IMR-90 (cell line): ENCODE data around the gene RPS3. TPM values are rescaled to one million over a fixed set of nuclear protein-coding genes. Genes with fewer than 3 reads are reported as not detected.

Source experiments
- ATAC-seq: fragments of 200-7000 bp; cut with Tn5 transposase; 2 replicates; pipeline ENCODE4 v1.9.1; 2020; ENCODE audit warnings: low read depth, mild to moderate bottlenecking, moderate library complexity
- BruUV-seq: library from RNA; stranded (reverse); fragments of 400-500 nt; replicated peaks from 2 replicates; lab custom pipeline; 2021; lab: Mats Ljungman, UMichigan
- CTCF ChIA-PET: fragments of 300-600 bp; formaldehyde crosslinking; extraction: SDS; loops from one replicate; lab custom pipeline; 2021; ENCODE audit warnings: antibody characterized with exemption; lab: Yijun Ruan, JAX
- POLR2A ChIA-PET: fragments of 300-600 bp; sonication (Branson Sonifier 250); formaldehyde crosslinking; loops from one replicate; lab custom pipeline; 2022; ENCODE audit warnings: antibody characterized with exemption; ENCODE audit not compliant: unreplicated experiment; lab: Charles Lee
- DNase-seq: peaks from one replicate; pipeline ENCODE4 v3.0.0; 2013
- H2AFZ ChIP-seq: replicated peaks from 2 replicates; pipeline ENCODE3; 2013; ENCODE audit warnings: low read length, mild to moderate bottlenecking; ENCODE audit not compliant: poor library complexity
- H2AK5ac ChIP-seq: 2 replicates; pipeline ENCODE4 v1.6.1; 2013; ENCODE audit warnings: low read depth, low read length, inconsistent platforms
- H2AK9ac ChIP-seq: replicated peaks from 2 replicates; pipeline ENCODE3; 2013; ENCODE audit warnings: mild to moderate bottlenecking, low read depth, low read length, moderate library complexity; ENCODE audit not compliant: poor library complexity
- H2BK120ac ChIP-seq: 2 replicates; pipeline ENCODE4 v1.6.1; 2013; ENCODE audit warnings: low read depth, low read length, inconsistent platforms
- H2BK15ac ChIP-seq: 3 replicates; pipeline ENCODE4 v1.6.1; 2013; ENCODE audit warnings: low read depth, low read length, inconsistent platforms
- H2BK20ac ChIP-seq: 2 replicates; pipeline ENCODE4 v1.6.1; 2013; ENCODE audit warnings: low read depth, mild to moderate bottlenecking, inconsistent platforms, low read length, moderate library complexity
- H2BK5ac ChIP-seq: 2 replicates; pipeline ENCODE4 v1.6.1; 2013; ENCODE audit warnings: mild to moderate bottlenecking, low read depth, low read length, inconsistent platforms; ENCODE audit not compliant: poor library complexity, severe bottlenecking
- H3K14ac ChIP-seq: replicated peaks from 2 replicates; pipeline ENCODE4 v1.6.1; 2013; ENCODE audit warnings: low read depth, low read length, inconsistent platforms
- H3K18ac ChIP-seq: 2 replicates; pipeline ENCODE4 v1.6.1; 2013; ENCODE audit warnings: low read depth, low read length, control low read depth
- H3K23ac ChIP-seq: 2 replicates; pipeline ENCODE4 v1.6.1; 2013; ENCODE audit warnings: low read depth, low read length, inconsistent platforms
- H3K27ac ChIP-seq: 2 replicates; pipeline ENCODE4 v1.5.1; 2013; ENCODE audit warnings: mild to moderate bottlenecking, control low read depth, low read length; ENCODE audit not compliant: insufficient read depth
- H3K27me3 ChIP-seq: 2 replicates; pipeline ENCODE4 v1.6.1; 2013; ENCODE audit warnings: low read length; ENCODE audit not compliant: control insufficient read depth, insufficient read depth
- H3K36me3 ChIP-seq: 2 replicates; pipeline ENCODE4 v1.6.1; 2013; ENCODE audit warnings: low read length, mixed read lengths; ENCODE audit not compliant: control insufficient read depth, insufficient read depth
- H3K4ac ChIP-seq: 2 replicates; pipeline ENCODE4 v1.6.1; 2013; ENCODE audit warnings: low read depth, low read length, inconsistent platforms
- H3K4me1 ChIP-seq: 2 replicates; pipeline ENCODE4 v1.6.1; 2013; ENCODE audit warnings: low read length, mixed read lengths; ENCODE audit not compliant: control insufficient read depth, insufficient read depth
- H3K4me2 ChIP-seq: 2 replicates; pipeline ENCODE4 v1.6.1; 2013; ENCODE audit warnings: low read depth, mild to moderate bottlenecking, control low read depth, low read length, moderate library complexity
- H3K4me3 ChIP-seq: 2 replicates; pipeline ENCODE4 v1.5.1; 2013; ENCODE audit warnings: low read depth, mild to moderate bottlenecking, control low read depth, low read length, moderate library complexity; ENCODE audit not compliant: insufficient read depth
- H3K56ac ChIP-seq: 2 replicates; pipeline ENCODE4 v1.6.1; 2013; ENCODE audit warnings: low read length, inconsistent platforms; ENCODE audit not compliant: insufficient read depth; ENCODE audit errors: extremely low read depth
- H3K79me1 ChIP-seq, 2 experiments: 2 replicates each; pipeline ENCODE4 v1.6.1; 2013; ENCODE audit warnings: low read length in 2 of 2, inconsistent platforms in 1 of 2, low read depth in 1 of 2
- H3K9ac ChIP-seq: 2 replicates; pipeline ENCODE4 v1.6.1; 2013; ENCODE audit warnings: low read depth, low read length, control low read depth
- H3K9me1 ChIP-seq: 2 replicates; pipeline ENCODE4 v1.6.1; 2013; ENCODE audit warnings: low read length, inconsistent platforms; ENCODE audit not compliant: insufficient read depth
- H3K9me3 ChIP-seq: 2 replicates; pipeline ENCODE4 v1.6.1; 2013; ENCODE audit warnings: low read length; ENCODE audit not compliant: control insufficient read depth, insufficient read depth
- H4K20me1 ChIP-seq: 2 replicates; pipeline ENCODE4 v1.6.1; 2013; ENCODE audit warnings: low read length, inconsistent platforms; ENCODE audit not compliant: insufficient read depth
- H4K5ac ChIP-seq: 2 replicates; pipeline ENCODE4 v1.6.1; 2013; ENCODE audit warnings: mild to moderate bottlenecking, low read depth, low read length, control low read depth
- H4K8ac ChIP-seq, 2 experiments: 2 replicates each; pipeline ENCODE4 v1.6.1; 2013; ENCODE audit warnings: low read depth in 2 of 2, low read length in 2 of 2, control low read depth in 1 of 2, inconsistent platforms in 1 of 2
- H4K91ac ChIP-seq: 2 replicates; pipeline ENCODE4 v1.6.1; 2013; ENCODE audit warnings: low read depth, low read length, inconsistent platforms; ENCODE audit not compliant: insufficient read depth
- CEBPB ChIP-seq: IDR thresholded peaks from 2 replicates; pipeline ENCODE4 v1.6.1; 2012; ENCODE audit warnings: low read depth, low read length, improper control_type of control experiment
- CHD1 ChIP-seq: IDR thresholded peaks from 2 replicates; pipeline ENCODE4 v1.6.1; 2012; ENCODE audit warnings: low read depth, low read length, improper control_type of control experiment
- FOS ChIP-seq: fragments of 150-350 bp; IDR thresholded peaks from 2 replicates; pipeline ENCODE4 v1.6.1; 2016; ENCODE audit warnings: low read depth, low read length
- MAFK ChIP-seq: IDR thresholded peaks from 2 replicates; pipeline ENCODE4 v1.6.1; 2012; ENCODE audit warnings: low read depth, low read length, improper control_type of control experiment
- MAZ ChIP-seq: IDR thresholded peaks from 2 replicates; pipeline ENCODE4 v1.6.1; 2012; ENCODE audit warnings: low read depth, mild to moderate bottlenecking, low read length, improper control_type of control experiment, moderate library complexity, borderline replicate concordance
- MXI1 ChIP-seq: IDR thresholded peaks from 2 replicates; pipeline ENCODE4 v1.6.1; 2012; ENCODE audit warnings: low read depth, mild to moderate bottlenecking, low read length, moderate library complexity, borderline replicate concordance
- NFE2L2 ChIP-seq: fragments of 150-350 bp; IDR thresholded peaks from 2 replicates; pipeline ENCODE4 v1.6.1; 2016; ENCODE audit warnings: low read depth, mild to moderate bottlenecking, low read length
- POLR2A ChIP-seq: IDR thresholded peaks from 2 replicates; pipeline ENCODE4 v1.6.1; 2012; ENCODE audit warnings: mild to moderate bottlenecking, low read depth, low read length
- RAD21 ChIP-seq: IDR thresholded peaks from 2 replicates; pipeline ENCODE4 v1.6.1; 2012; ENCODE audit warnings: low read length, improper control_type of control experiment
- RCOR1 ChIP-seq: IDR thresholded peaks from 2 replicates; pipeline ENCODE4 v1.6.1; 2012; ENCODE audit warnings: mild to moderate bottlenecking, low read length, improper control_type of control experiment; ENCODE audit not compliant: insufficient replicate concordance
- RFX5 ChIP-seq: IDR thresholded peaks from 2 replicates; pipeline ENCODE4 v1.8.0; 2012; ENCODE audit warnings: low read depth, mild to moderate bottlenecking, low read length, moderate library complexity
- SMC3 ChIP-seq: fragments of 150-350 bp; IDR thresholded peaks from 2 replicates; pipeline ENCODE4 v1.6.1; 2016; ENCODE audit warnings: low read depth, mild to moderate bottlenecking, antibody characterized with exemption, low read length, moderate library complexity
- WGBS, 2 experiments: methylation state at CpG; one replicate each; pipeline versions ENCODE4 v1.1.5 to v1.1.7; 2013; ENCODE audit warnings: missing lambda C conversion rate in 2 of 2; ENCODE audit not compliant: insufficient read length in 1 of 2; ENCODE audit errors: extremely low coverage in 2 of 2; 5-methylcytosine and 5-hydroxymethylcytosine counted together
- dilution Hi-C: fragments of 300-500 bp; cut with HindIII; formaldehyde crosslinking; loops from one replicate; pipeline ENCODE4 v1.14.3; 2018; ENCODE audit warnings: low sequenced_read_pairs; ENCODE audit not compliant: unreplicated experiment
- in situ Hi-C: fragments of 300-500 bp; cut with MboI; formaldehyde crosslinking; loops from 3 replicates; pipeline ENCODE4 v1.14.3; 2019; ENCODE audit warnings: low sequenced_read_pairs, inconsistent platforms, mixed read lengths
- intact Hi-C: fragments of 100-400 bp; cut with micrococcal nuclease; formaldehyde crosslinking; loops from 2 replicates; pipeline ENCODE4 v1.10.0; 2022
- polyA plus RNA-seq, 3 experiments: library from polyadenylated mRNA; depleted of rRNA; stranded (reverse); fragments of >200 nt; gene quantifications; 2 replicates each; pipeline ENCODE4 v1.2.3, GENCODE V29; 2012; ENCODE audit warnings: low replicate concordance in 1 of 3
- total RNA-seq: library from RNA; depleted of rRNA; stranded (reverse); fragments of >200 nt; gene quantifications from 2 replicates; pipeline ENCODE4 v1.2.3, GENCODE V29; 2012
- TF ChIP-seq, protein P1 (sequence below): fragments of 150-350 bp; IDR thresholded peaks from 2 replicates; pipeline ENCODE4 v1.6.1; 2017; ENCODE audit warnings: mild to moderate bottlenecking, antibody characterized with exemption, low read length, low read depth
- TF ChIP-seq, protein P2 (sequence below): fragments of 150-350 bp; IDR thresholded peaks from 2 replicates; pipeline ENCODE4 v1.6.1; 2016; ENCODE audit warnings: low read depth, mild to moderate bottlenecking, low read length, moderate library complexity, borderline replicate concordance
- TF ChIP-seq, protein P3 (sequence below): conservative IDR thresholded peaks from 2 replicates; pipeline ENCODE4 v1.5.1; 2012; ENCODE audit warnings: mild to moderate bottlenecking, low read depth, low read length, improper control_type of control experiment

The RPS3 gene
- total and polyA plus RNA-seq, 2 of the 4 experiments (the other 2 are of a cell fraction), result 2,360 to 2,477 TPM

DNA sequence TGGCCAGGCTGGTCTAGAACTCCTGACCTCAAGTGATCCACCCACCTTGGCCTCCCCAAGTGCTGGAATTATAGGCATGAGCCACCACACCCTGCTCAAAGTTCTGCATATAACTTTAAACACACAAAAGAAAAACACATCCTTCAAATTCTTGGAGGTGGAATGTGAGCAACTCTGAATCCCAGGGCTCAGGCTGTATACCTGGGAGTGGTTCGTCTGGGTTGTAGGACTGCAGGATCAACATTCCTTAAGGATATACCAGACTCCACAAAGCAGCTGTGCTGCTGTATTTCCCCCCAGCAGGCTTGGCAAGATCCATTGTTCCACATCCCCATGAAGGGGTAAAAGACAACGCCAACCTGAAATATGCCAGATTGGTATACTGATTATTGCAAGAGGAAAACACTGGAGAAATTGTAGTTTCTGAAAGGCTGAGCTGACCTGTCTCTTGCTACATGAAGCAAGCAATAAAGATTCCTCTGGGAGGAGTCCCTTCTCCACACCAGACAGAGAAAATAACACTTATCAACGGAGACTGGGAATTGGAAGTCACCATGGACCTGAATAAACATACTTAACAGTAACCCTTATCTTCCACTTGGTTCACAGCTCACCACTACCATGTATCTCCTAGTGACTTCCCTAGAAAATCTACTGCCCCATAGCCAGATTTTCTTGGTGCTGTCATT, 12.2 kb upstream of the RPS3 start:
- no peak for DNase-seq
- TF ChIP-seq MAZ, result no peak
- no peak for TF ChIP-seq FOS
- TF ChIP-seq, protein P1, sequence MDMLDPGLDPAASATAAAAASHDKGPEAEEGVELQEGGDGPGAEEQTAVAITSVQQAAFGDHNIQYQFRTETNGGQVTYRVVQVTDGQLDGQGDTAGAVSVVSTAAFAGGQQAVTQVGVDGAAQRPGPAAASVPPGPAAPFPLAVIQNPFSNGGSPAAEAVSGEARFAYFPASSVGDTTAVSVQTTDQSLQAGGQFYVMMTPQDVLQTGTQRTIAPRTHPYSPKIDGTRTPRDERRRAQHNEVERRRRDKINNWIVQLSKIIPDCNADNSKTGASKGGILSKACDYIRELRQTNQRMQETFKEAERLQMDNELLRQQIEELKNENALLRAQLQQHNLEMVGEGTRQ, result no peak
- TF ChIP-seq, protein P2, sequence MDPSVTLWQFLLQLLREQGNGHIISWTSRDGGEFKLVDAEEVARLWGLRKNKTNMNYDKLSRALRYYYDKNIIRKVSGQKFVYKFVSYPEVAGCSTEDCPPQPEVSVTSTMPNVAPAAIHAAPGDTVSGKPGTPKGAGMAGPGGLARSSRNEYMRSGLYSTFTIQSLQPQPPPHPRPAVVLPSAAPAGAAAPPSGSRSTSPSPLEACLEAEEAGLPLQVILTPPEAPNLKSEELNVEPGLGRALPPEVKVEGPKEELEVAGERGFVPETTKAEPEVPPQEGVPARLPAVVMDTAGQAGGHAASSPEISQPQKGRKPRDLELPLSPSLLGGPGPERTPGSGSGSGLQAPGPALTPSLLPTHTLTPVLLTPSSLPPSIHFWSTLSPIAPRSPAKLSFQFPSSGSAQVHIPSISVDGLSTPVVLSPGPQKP, result no peak
- TF ChIP-seq, protein P3, sequence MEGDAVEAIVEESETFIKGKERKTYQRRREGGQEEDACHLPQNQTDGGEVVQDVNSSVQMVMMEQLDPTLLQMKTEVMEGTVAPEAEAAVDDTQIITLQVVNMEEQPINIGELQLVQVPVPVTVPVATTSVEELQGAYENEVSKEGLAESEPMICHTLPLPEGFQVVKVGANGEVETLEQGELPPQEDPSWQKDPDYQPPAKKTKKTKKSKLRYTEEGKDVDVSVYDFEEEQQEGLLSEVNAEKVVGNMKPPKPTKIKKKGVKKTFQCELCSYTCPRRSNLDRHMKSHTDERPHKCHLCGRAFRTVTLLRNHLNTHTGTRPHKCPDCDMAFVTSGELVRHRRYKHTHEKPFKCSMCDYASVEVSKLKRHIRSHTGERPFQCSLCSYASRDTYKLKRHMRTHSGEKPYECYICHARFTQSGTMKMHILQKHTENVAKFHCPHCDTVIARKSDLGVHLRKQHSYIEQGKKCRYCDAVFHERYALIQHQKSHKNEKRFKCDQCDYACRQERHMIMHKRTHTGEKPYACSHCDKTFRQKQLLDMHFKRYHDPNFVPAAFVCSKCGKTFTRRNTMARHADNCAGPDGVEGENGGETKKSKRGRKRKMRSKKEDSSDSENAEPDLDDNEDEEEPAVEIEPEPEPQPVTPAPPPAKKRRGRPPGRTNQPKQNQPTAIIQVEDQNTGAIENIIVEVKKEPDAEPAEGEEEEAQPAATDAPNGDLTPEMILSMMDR, result no peak
- TF ChIP-seq SMC3, result no peak
- TF ChIP-seq RFX5, result no peak
- TF ChIP-seq CEBPB, result no peak
- TF ChIP-seq RAD21, result no peak
- TF ChIP-seq CHD1, result no peak
- TF ChIP-seq NFE2L2, result no peak
- TF ChIP-seq MXI1, result no peak
- TF ChIP-seq RCOR1, result no peak
- TF ChIP-seq POLR2A, result no peak
- no peak for TF ChIP-seq MAFK

More for the DNA sequence above, 12.2 kb upstream of the RPS3 start:
- Histone ChIP-seq H2BK15ac (no peak overlapping the region), H3K27ac (no peak overlapping the region), H4K5ac (no peak overlapping the region), H2AK5ac (no peak overlapping the region), H3K36me3 (no peaks in the 10 kb centered on the region), H3K4me2 (no peak overlapping the region), H2BK5ac (no peak overlapping the region), H4K8ac (no peak overlapping the region), H3K4ac (no peak overlapping the region), H3K9me1 (no peaks in the 10 kb centered on the region), H3K27me3 (peaks cover 4% of the 10 kb centered on the region), H3K9me3 (no peaks in the 10 kb centered on the region), H4K91ac (no peak overlapping the region), H2AFZ (no peak overlapping the region), H3K9ac (no peak overlapping the region), H3K18ac (no peak overlapping the region), H3K56ac (no peak overlapping the region), H2AK9ac (no peak overlapping the region), H3K14ac (no peak overlapping the region), H3K79me1 (no peaks in the 10 kb centered on the region), H4K20me1 (peaks cover 5% of the 10 kb centered on the region; the same call in 1 of the 2 replicates), H2BK20ac (no peak overlapping the region), H2BK120ac (no peak overlapping the region), H3K23ac (peak overlapping the region; percentile 42; the same call in 1 of the 2 replicates), H3K4me1 (peaks cover 4% of the 10 kb centered on the region), H3K4me3 (no peak overlapping the region)
- WGBS, 2 experiments, result no CpG with 5 or more reads among the region's 3 CpGs
- POLR2A ChIA-PET, result no interaction called here
- in situ Hi-C loops, result no loop called here
- dilution Hi-C loops, result no loop called here
- ATAC-seq, result no peak; the same call in 1 of the 2 replicates
- BruUV-seq, result no TSS peak
- intact Hi-C loops, result loop anchor here (5.0 kb wide), 1 partner anchor 480 kb away; no protein-coding TSS in a partner anchor
- CTCF ChIA-PET, result interaction anchor here (0.8 to 2.9 kb wide), 2 partner anchors 107 to 218 kb away, joined by 5 to 20 read pairs; no protein-coding TSS in a partner anchor
